ENCODE results near the gene SLIT1.
A peak's percentile ranks its signal among the peaks of the same experiment; 100 is the strongest.
"Not testable (repeated sequence)": the region's sequence is repeated elsewhere in the genome, so short reads cannot be mapped to it uniquely, and the experiment has no call there.

Gene SLIT1

GRCh38 chr10:97037365-97038361, 148.1 kb downstream of the SLIT1 start:
- ATAC-seq (peak; percentile 87), DNase-seq (peak; percentile 74 to 75)
- peaks cover 28% of the 10 kb centered on the region for H3K27me3 Mint-ChIP-seq
- peaks cover 20% of the 10 kb centered on the region for H3K4me1 Mint-ChIP-seq
- no peaks in the 10 kb centered on the region for H3K9me3 Mint-ChIP-seq
- H3K4me3 Mint-ChIP-seq, result peak overlapping the region; percentile 49 to 52
- peak overlapping the region in 1 of 2 donors; percentile 15 for H3K27ac Mint-ChIP-seq

DNA sequence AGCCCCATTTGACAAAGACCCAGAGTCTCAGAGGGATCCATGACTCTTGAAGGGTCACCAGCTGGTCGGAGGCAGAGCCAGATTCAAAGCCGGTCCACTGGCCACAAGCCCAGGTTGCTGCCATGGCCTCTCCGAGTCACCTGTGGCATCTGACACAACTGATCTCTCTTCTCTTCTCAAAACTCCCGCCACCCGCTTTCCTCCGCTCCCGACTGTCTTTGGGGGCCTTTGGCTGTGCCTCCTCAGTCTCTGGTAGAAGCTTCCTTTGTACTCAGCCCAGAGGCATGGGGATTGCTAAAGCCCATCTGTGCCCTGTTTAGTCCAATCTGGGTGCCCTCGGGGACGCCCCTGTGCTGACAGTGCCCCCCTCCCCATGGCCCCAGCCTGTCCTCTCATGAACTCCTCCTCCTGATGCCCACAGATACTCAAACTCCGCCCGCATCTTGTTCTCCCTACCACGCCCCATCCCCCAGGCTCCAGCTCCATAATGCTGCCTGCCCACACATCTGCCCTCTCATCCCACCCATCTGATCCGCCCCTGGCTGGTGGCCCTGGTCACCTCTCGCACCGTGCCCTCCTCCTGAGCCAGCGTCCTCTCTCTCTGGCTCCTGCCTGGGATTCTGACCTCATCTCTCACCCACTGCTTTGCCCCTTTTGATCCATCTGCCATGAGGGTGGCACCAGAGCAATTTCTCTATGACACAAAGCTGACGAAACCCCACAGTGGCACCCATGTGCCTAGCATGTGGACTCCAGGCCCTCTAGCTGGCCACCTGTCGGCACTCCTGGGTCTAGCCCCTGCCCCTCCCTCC, 150.6 kb downstream of the SLIT1 start:
- Mint-ChIP-seq H3K27me3 (peaks cover 28% of the 10 kb centered on the region), H3K4me1 (peaks cover 20% of the 10 kb centered on the region), H3K9me3 (no peaks in the 10 kb centered on the region), H3K4me3 (no peak overlapping the region), H3K27ac (peak overlapping the region in 1 of 2 donors; percentile 14)
- ATAC-seq (no peak), DNase-seq (no peak)

DNA sequence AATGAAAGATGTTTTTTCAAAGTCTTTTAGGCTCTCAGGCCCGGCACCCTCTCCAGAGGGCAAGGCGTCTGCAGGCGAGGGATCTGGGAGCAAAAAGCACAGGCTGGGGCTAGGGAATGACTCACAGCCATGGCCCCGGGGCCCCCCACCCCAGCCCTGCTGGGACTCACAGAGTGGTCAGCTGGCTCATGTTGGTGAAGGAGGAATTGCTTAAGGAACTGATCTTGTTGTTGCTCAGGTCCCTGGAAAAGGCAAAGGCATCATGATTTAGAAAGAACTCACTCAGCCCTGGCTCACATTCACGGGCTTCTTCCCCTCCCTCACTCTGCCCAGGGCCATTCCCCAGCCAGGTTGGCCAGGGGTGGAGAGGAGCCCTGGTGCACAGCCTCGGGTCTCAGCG, 151.5 kb downstream of the SLIT1 start:
- Mint-ChIP-seq H3K4me3 (no peak overlapping the region), H3K4me1 (peaks cover 20% of the 10 kb centered on the region), H3K27me3 (peaks cover 28% of the 10 kb centered on the region), H3K9me3 (no peaks in the 10 kb centered on the region), H3K27ac (no peak overlapping the region)
- DNase-seq (no peak), ATAC-seq (no peak)

- ATAC-seq, H3K9me3 Mint-ChIP-seq, H3K27ac Mint-ChIP-seq, H3K4me3 Mint-ChIP-seq, DNase-seq: not testable (repeated sequence)
- H3K27me3 Mint-ChIP-seq, result peaks cover 28% of the 10 kb centered on the region
- peaks cover 20% of the 10 kb centered on the region for H3K4me1 Mint-ChIP-seq
Measured at GRCh38 chr10:97033841-97034240, 151.9 kb downstream of the SLIT1 start.

DNA sequence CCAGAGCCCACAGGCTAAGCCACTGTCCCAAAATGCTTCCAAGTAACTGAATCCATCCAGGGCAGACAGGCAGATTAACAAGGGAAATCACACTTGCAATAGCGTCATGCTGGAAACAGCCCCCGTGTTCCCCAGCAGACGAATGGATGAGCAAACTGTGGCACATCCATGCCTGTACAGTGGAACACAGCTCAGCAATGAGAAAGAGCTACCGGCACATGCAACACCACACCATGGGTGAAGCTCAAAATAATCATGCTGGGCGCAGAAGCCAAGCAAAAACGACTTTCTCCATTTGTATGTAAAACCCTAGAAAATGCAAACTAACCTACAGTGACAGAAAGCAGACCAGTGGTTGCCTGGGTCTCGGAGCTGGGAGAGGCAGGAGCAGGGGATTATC, 153.1 kb downstream of the SLIT1 start:
- H3K27ac Mint-ChIP-seq, result no peak overlapping the region

GRCh38 chr10:97031459-97031858, 154.3 kb downstream of the SLIT1 start:
- no peak for ATAC-seq
- H3K27me3 Mint-ChIP-seq, result peaks cover 19% of the 10 kb centered on the region

More for the DNA sequence above, 153.1 kb downstream of the SLIT1 start:
- Mint-ChIP-seq H3K4me1 (peaks cover 8% of the 10 kb centered on the region), H3K27me3 (peaks cover 21% of the 10 kb centered on the region), H3K9me3 (no peaks in the 10 kb centered on the region), H3K4me3 (no peak overlapping the region)
- ATAC-seq (no peak), DNase-seq (no peak)

GRCh38 chr10:97030894-97031293, 154.9 kb downstream of the SLIT1 start:
- Mint-ChIP-seq H3K27me3 (peaks cover 14% of the 10 kb centered on the region), H3K4me1 (no peaks in the 10 kb centered on the region), H3K9me3 (no peaks in the 10 kb centered on the region), H3K4me3 (no peak overlapping the region), H3K27ac (no peak overlapping the region)
- DNase-seq (no peak), ATAC-seq (no peak)

More at GRCh38 chr10:97031459-97031858, 154.3 kb downstream of the SLIT1 start:
- DNase-seq, result no peak
- no peak overlapping the region for H3K4me3 Mint-ChIP-seq
- H3K27ac Mint-ChIP-seq, result no peak overlapping the region
- H3K4me1 Mint-ChIP-seq, result no peaks in the 10 kb centered on the region
- H3K9me3 Mint-ChIP-seq, result no peaks in the 10 kb centered on the region

DNA sequence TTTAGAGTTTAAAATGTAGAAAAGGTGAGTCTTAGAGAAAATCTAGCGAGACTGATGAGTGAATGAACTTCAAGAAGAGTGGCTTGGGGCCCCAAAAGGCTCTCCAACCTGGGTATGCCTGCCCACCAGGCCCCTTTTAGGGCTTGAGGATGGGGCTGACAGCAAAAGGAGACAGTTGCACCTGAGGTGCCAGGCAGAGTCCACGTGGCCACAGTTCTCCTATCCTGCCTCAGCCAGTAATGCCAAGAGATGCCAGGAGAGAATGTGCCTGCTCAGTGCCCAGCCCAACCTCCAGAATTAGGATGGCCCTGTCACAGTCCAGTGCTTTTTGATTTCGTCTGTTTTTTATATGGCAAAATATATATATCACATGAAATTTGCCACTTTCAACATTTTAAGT, 156.5 kb downstream of the SLIT1 start:
- Mint-ChIP-seq H3K4me1 (peaks cover 2% of the 10 kb centered on the region), H3K27me3 (no peaks in the 10 kb centered on the region), H3K4me3 (no peak overlapping the region), H3K27ac (no peak overlapping the region), H3K9me3 (no peaks in the 10 kb centered on the region)
- ATAC-seq (no peak), DNase-seq (no peak)

- ATAC-seq (no peak), DNase-seq (no peak)
- no peaks in the 10 kb centered on the region for H3K27me3 Mint-ChIP-seq
- no peak overlapping the region for H3K4me3 Mint-ChIP-seq
- H3K4me1 Mint-ChIP-seq, result peaks cover 7% of the 10 kb centered on the region
- no peak overlapping the region for H3K27ac Mint-ChIP-seq
- no peaks in the 10 kb centered on the region for H3K9me3 Mint-ChIP-seq
Measured at GRCh38 chr10:97028832-97029178, 157.0 kb downstream of the SLIT1 start.

DNA sequence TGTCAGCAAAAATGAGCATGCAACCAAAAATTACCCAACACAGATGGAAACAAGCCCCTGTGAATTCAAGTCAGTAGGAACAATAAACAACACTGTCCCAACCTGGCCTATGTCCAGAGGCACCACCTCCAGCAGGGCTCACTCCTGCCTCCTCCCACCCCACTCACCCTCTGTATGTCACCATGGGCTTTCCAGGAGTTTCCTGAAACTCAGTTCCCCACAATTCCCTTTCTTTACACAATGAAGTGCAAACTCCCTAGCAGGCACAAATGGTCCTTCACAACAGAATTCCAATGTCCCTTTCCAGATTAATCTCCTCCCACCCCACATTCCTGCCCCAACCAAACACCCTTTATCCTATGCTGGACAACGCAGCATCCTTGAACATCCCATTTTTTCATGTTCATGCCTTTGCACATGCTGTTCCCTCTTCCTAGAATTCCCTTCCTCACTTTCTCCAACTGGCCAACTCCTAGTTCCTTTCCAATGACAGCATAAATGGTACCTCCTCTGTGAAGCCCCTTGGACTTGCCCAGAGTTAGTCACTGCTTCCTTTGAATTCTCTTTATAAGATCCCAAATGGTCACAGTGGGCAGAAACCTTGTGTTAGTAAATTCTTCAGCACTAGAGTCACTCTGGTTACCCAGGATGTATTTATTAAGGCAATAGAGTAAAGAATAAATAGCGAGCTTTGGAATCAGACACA, 157.5 kb downstream of the SLIT1 start:
- Mint-ChIP-seq H3K4me3 (no peak overlapping the region), H3K27ac (no peak overlapping the region), H3K27me3 (no peaks in the 10 kb centered on the region), H3K9me3 (no peaks in the 10 kb centered on the region), H3K4me1 (peaks cover 11% of the 10 kb centered on the region)
- ATAC-seq (no peak), DNase-seq (no peak)

- ATAC-seq (peak; percentile 87), DNase-seq (peak; percentile 58 to 63)
- Mint-ChIP-seq H3K4me1 (peaks cover 11% of the 10 kb centered on the region), H3K4me3 (no peak overlapping the region), H3K27ac (no peak overlapping the region), H3K27me3 (no peaks in the 10 kb centered on the region), H3K9me3 (no peaks in the 10 kb centered on the region)
Measured at GRCh38 chr10:97025613-97026242, 160.0 kb downstream of the SLIT1 start.

- peak overlapping the region in 1 of 2 donors; percentile 42 for H3K27ac Mint-ChIP-seq
- H3K4me1 Mint-ChIP-seq, result peaks cover 11% of the 10 kb centered on the region
- DNase-seq (no peak), ATAC-seq (peak; percentile 43)
- no peak overlapping the region for H3K4me3 Mint-ChIP-seq
- no peaks in the 10 kb centered on the region for H3K27me3 Mint-ChIP-seq
- no peaks in the 10 kb centered on the region for H3K9me3 Mint-ChIP-seq
Measured at GRCh38 chr10:97024168-97025073, 161.3 kb downstream of the SLIT1 start.

DNA sequence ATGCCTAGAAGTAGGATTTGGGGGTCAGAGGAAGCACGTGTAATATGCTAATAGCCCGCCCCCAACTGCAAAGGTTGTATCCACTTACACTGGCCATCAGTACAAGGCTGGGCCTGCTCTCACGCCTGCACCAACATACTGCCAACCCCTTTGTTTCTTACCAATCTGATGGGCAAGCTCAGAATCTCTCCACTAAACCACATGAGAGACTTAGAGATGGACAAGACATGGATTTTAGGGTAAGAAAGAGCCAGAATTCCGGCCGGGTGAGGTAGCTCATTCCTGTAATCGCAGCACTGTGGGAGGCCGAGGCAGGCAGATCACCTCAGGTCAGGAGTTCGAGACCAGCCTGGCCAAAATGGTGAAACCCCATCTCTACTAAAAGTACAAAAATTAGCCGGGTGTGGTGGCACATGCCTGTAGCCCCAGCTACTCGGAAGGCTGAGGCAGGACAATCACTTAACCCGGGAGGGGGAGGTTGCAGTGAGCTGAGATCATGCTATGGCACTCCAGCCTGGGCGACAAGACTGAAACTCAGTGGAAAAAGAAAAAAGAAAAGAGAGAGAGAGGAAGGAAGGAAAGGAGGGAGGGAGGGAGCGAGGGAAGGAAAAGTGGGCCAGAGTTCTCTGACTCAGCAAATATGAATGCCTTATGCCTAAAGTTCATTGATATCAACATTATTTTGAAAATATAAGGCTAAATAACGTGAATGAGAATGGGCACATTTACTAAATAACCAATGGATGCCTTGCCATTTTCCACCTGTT, 162.2 kb downstream of the SLIT1 start:
- Mint-ChIP-seq H3K27me3 (no peaks in the 10 kb centered on the region), H3K4me1 (peaks cover 11% of the 10 kb centered on the region), H3K9me3 (no peaks in the 10 kb centered on the region), H3K4me3 (no peak overlapping the region), H3K27ac (no peak overlapping the region)
- DNase-seq (no peak), ATAC-seq (no peak)

GRCh38 chr10:97022616-97023015, 163.1 kb downstream of the SLIT1 start:
- DNase-seq, result no peak
- H3K27me3 Mint-ChIP-seq, result no peaks in the 10 kb centered on the region
- no peak overlapping the region for H3K4me3 Mint-ChIP-seq
- no peak for ATAC-seq
- H3K9me3 Mint-ChIP-seq, result no peaks in the 10 kb centered on the region
- H3K27ac Mint-ChIP-seq, result no peak overlapping the region
- H3K4me1 Mint-ChIP-seq, result peaks cover 13% of the 10 kb centered on the region

All from stimulated activated naive CD8-positive, alpha-beta T cell treated with anti-CD3 and anti-CD28 coated beads, Interleukin-15, amount 100 ng/mL, for 72 hours (primary cell).